Fibroblast of skin of scalp (primary cell): ENCODE data around the gene DAP.

Experiments used
- DNase-seq: peaks from one replicate; pipeline ENCODE4 v3.0.0-alpha.2; 2013

Gene DAP

DNA sequence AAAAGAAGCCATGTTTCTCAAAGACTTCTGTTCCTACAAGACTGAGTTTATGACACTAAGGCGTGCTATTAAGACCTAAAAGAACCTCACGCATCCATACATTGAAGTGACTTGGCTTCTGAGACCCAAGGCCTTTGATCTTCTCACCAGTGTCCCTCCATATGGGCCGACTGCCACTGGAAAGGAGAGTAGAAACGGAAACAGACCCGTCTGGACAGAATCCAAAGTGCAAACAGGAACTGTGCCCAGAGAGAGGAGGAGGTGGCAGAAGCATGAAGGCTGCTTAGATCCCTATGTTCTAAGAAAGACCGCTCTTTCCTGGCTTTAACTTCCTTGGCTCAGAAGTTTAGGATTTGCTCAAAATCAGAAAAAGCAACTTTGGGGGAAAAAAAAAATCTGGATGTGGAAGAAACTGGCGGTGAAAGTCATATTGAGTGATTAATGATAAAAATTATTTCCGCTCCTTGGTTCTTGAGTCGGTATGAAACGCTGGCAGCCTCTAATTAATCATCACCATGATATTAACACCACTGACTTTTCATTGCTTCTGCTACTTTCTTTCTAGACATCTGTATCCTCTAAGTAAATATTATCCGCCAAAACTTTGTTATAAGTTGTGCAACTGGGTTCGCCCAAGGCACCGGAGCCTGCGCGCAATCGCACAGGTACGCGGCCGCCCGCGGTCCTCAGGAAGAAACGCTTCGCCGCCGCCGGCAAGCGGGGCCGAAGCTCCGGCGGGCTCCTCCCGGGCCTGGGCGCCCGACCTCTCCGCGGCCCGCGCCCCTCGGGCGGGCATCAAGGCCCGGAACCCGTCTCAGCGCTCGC lies 726 bp downstream of the DAP start:
- DNase-seq = peak; percentile 73

DNA sequence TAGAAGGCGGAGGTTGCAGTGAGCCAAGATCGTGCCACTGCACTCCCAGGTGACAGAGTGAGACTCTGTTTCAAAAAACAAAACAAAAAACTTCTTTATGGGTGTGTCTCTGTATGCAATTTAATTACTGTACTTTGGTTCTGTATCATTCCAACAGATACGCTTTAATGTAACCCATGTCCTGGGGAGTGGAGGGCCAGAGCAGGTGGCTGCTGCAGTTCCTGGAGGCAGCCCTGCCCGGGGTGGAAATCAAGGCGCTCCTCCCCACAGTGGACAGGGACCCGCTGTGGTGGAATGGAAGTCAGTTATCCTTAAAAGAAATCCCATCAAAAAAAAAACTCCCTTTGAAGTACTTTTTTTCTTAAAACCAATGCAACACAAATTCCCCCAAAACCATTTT lies 1.9 kb downstream of the DAP start:
- DNase-seq = no peak

DNA sequence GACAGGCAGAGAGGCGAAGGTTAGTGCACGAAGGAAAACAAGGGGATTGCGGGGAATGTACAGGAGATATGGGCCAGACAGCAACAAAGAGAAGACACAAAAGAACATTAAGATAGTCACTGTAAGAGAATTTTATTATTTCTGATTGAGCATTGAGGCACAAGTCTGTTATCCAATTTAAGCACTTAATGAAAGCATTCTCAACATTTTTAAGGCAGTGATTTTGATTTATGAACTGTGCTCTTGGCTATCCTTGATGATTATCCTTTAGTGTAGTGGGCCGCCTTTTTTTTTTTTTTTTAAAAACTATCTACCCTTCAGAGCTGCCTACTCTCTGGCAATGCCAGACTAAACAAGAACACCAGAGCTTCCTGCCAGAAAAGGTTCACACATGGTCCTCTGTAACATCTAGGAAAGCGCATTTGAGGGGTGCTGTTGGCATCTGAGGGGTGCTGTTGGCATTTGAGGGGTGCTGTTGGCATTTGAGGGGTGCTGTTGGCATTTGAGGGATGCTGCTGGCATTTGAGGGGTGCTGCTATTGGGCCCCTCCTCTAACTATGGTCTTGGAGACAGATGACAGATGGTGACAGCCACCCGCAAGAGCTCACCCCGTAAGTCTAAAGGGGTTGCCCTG lies 3.0 kb downstream of the DAP start:
- DNase-seq = no peak

DNA sequence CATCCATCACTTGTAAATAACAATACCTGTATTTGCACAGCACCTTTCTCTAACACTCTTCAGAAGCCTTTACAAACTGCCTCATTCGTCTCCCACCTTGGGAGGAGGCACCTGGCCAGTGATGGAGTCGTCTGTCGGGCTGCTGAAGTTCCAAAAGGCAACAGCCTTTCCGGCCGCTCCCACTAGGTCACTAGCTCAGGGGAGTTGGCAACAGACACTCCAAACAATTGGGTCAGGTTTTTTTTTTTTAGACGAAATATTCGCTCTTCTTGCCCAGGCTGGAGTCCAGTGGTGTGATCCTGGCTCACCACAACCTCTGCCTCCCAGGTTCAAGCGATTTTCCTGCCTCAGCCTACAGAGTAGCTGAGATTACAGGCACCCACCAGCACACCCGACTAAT lies 4.0 kb downstream of the DAP start:
- no peak for DNase-seq

DNA sequence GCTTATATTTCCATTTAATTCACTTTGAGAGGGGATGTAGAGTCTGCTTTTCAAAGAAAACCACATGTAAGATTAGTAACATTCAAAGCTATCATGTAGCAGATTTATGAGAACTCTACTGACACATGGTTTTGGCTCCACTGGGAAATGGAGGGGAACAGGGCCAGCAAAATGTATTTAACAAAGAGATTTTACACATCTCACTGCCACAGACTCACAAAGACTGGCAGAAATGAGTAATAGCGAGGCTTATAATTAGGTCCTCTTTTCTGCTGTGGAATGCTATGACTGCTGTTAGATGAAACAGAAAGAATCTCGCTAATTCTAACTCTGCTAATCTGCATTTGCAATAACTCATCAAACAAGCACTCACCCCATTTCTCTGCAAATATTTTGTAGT lies 4.5 kb downstream of the DAP start:
- peak; percentile 87 for DNase-seq

DNA sequence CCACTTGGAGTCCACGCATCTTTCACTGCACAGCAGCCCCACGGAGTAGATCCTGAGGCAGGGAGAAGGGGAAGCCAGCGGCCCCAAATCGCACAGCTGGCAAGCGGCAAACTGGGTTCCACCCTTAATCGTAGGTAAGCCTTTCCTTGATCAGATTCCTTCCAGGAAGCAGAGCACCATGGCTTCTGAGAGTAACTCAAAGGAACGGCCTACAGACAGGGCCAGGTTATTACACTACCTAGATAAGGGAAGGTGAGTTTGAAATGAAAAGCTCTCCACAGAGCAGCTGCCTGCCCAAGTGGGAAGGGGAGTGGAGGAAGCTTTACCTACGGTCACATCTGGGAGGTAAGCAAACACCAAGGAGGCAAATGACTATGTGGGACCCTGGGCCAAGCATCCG lies 7.9 kb downstream of the DAP start:
- DNase-seq = no peak

DNA sequence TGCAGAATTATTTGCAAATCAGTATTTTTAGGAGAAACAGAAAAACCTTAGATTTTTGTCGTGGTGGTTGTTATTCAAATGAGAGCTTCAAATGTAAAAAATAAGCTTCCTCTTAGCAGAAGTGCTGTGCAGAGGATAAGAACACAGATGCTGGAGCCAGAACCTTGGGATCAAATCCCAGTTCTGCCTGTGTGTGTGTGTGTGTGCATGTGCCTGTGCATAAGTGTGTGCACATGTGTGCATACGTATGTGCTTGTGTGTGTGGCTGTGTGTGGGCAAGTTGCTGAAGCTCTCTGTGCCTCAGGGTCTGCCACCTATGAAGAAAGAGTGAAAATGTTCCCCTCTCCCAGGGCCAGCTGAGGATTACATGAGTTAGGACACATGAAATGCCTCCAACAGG lies 8.6 kb downstream of the DAP start:
- DNase-seq = no peak

DNA sequence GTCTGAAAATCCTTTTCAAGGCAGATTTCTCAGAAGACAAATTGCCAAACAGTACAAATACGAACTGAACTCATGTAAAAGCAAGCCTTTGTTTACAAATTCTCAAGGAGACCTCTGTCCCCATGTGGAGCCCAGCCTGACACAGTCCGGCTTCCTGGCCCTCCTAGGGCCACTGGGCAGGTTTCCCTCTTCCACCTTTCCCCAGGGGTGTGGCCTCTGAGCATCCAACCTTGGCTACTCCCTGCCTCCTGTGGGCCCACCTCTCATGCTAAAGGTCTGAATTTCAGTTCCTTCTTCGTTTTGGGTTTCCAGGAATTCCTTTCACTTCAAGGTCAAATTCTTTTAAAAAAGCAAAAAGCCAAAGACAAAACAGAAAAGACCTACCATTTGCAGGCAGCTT lies 10.1 kb downstream of the DAP start:
- no peak for DNase-seq

DNA sequence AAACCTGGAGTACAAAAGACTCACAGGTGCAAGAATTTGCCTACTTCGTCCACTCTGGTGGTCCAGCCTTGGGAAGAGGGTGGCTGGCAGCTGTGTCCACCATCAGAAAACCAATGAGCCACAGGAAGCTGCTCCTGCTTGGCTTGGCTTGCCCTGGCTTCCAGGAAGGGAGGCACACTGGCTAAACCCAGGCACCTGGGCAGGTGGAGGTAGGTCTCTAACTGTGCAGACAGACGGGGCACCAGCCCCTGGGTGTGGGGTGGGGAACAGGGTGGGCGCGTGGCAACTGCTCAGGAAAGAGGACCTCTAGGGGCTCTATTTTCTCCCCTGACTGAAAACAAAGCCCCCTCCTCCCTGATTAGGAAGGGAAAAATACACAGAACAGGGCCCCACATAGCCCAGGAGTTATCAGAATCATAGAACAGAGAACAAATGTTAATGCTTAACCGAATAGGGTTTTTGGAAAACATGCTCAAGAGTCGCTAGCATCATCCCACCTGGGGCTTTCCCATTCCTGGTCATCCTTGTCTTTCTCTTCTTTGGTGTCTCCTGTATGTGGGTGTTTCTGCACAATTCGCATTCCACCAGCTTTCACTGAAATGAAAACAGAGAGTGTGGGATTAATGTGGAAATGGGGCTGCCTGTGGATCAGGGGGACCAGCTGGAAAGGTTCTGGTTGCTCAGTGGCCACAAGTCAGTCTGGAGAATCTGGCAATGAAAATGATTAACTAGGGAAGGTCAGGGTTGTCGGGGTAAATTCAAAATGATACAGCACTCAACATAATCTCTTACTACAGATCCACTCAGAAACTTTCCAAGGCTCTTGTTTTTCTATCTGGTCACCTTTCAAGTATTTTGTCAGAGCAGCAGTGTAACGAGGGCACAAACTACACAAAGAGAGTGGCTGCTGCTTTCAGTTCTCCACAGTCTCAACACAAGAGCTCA lies 13.1 kb downstream of the DAP start:
- DNase-seq = no peak

DNA sequence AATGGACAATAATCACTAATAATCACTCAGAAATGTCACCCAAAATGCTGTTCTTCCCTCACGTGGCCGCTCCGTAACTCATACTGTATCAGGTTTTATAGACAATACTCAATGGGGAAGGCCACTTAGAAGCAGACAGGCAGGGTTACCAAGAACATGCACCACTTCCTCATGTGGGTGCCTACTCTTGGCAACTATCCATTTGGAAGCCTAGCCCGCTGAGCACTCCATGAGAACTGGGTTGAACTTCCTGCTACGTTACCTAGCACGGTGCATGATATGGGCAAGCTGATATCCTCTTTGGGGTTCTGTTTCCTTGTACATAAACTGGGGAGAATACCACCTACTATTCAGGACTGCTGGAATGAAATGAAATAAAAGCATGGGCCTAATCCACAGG lies 14.3 kb downstream of the DAP start:
- no peak for DNase-seq

DNA sequence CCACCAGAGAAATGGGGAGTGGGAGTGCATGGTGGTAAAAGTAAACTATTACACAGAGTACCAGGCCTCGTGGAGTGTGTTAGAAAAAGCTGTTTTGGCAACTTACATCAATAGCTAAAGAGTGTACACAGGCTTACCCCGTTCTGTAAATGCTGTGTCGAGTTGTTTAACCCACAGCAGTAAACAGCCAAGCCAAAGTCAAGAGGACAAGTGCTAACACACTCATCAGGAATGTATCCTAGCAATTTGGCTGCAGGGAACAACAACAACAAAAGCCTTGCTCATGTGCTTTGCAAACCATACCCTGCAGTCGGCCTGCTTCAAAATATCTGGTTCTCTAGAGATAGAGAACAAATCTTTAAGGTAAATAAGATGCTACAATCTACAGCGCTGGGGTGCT lies 15.9 kb downstream of the DAP start:
- no peak for DNase-seq

DNA sequence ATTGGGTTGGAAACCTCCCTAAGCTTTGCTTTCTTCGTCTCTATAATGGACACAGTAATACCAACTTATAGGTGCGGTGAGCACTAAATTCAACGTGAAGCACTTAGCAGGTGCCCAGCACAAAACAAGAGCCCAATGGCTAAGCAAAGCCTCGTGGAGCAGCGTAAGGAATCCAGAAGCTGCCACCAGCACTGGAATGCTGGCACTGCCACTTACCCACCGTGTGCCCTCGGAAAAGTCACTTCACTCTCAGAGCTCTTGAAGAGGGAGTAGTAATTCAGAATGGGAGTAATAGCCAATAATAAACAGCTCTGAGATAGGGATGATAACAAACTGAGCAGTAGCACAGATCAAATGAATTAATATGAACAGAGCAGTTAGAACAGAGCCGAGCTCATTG lies 16.4 kb downstream of the DAP start:
- DNase-seq = no peak

DNA sequence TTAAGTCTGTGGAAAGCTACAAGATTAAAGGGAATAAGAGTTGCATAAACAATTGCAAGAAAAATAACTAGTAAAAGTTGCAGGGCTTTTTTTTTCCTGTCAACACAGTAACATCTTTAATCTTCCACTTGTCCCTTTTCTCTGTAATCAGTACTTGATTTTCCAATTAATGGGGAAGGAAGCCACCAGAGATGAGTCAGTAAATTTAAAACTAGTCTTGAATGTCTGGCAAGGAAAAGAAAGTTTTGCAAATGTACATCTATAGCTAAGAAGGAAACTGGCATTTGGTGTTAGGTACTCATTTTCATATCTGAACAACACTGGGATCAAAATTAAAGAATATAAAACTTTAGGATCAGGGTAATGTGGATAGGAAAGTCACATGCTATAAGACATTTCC lies 17.1 kb downstream of the DAP start:
- no peak for DNase-seq

DNA sequence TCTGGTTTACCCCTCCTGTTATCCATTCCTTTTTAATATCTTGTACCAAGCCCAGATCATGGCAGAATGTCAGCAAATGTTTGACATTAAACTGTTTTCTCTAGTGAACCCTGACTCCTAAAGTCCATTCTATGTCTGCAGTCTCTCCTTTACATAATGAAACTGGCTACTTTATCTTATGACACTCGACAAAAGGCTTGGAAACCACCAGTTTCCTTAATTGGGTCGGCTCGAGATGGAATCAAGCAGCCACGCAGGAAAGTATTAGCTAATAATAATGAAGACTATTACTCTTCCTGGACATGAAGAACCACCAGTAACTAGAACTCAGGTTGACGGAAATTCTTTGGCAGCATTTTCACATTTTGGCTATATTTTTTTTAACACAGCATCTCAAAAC lies 17.5 kb downstream of the DAP start:
- no peak for DNase-seq

DNA sequence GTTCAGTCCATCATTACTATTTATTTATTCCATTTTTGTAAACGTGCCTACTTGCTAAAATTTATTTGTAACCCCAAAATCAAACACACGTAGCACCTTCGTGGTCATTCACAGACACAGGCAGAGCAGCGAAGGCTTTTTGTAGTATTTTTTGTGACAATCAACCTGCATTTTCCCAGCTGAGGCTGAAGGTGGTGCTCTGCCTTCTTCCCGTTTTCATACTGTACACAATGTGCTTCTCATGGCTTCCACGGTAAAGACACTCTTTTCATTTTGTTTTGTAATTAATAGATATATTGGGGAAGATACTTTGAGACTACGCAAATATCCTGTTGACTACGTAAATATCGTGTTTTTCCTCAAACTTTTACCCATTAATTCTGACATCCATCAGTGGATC lies 19.4 kb downstream of the DAP start:
- no peak for DNase-seq

DNA sequence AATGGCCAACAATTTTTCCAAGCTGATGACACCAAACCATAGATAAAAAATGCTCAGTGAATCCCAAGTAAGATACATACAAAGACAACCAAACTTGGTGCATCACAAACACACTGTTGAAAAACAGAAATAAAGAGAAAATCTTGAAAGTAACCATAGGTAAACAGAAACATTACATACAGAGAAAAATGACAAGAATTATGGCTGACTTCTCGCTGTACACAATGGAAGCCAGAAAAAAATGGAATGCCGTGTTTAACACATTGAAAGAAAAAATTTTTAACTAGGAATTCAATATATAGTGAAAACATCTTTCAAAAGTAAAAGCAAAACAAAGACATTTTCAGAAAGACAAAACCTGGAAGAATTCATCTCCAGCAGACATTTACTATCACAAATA lies 20.6 kb downstream of the DAP start:
- DNase-seq = no peak

DNA sequence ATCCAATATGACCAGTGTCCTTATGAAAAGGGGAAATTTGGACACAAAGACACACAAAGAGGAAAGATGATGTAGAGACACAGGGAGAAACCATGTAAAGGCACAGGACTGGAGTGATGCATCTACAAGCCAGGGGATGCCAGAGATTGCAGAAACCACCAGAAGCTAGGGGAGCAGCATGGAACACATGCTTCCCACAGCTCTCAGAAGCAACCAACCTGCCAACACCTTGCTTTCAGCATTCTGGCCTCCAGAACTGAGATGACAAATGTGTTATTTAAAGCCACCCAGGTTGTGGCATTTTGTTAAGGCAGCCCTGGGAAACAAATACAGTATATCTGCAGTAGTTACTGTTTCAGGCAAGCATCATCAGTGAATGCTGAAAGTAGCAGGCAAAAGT lies 23.2 kb downstream of the DAP start:
- no peak for DNase-seq

DNA sequence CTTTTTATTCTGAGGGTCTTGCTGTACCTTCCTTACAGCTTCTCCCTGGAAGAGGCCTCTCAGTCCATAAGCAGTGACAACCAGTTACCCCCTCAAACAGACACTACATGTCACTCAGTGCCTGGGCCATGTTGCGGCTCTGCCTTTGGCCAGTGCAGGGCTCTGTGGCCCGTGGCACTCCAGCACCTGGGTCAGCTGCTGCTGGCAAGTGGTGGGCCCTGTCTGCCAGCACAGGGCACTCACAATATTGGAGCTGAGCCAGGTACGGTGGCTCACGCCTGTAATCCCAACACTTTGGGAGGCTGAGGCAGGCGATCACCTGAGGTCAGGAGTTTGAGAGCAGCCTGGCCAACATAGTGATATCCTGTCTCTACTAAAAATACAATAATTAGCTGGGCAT lies 24.2 kb downstream of the DAP start:
- DNase-seq = no peak

DNA sequence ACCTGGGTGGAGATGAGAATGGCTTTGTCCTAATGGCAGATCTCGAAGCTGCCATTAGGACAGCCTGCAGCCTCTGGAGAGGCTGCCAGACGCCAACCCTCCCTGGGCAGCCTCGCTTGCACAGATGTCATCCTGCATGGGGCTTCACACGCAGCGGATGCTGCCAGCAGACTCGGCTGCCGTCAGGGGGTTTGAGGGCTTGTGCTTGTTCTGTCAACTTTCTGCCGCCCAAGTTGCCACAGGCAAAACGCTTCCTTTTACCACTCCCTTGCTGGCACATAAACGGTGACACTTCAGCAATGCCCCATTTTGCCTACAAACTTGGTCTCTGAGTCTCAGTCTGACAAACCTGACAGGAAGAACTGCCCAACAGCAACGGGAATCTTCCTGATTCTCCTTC lies 24.7 kb downstream of the DAP start:
- DNase-seq = no peak

DNA sequence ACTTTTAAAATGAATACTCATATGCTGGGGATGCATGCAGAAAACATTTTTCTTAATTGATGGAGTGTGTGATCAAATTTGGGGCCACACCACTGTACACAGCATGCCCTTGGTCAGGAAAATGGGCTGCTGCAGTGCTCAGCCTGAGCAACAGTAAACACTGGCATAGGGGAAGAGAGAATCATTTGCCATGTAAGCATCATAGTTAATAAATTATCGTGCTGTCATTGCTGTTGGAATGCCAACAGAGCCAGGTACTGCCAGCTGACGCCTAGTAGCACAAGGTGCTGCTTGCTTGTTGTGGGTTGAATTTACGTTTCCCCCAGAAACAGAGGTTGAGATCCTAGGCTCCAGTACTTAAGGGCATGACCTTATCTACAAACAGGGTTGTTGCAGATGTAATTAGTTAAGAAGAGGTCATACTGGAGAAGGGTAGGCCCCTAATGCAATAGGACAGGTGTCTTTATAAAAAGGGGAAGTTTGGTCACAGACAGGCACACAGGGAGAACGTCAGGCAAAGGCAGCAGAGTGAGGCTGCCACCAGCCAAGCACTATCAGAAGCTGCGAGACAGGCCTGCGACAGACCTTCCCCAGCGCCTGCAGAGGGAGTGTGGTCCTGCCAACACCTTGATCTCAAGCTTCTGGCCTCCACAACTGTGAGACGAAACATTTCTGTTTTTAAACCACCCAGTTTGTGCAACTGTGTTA lies 25.3 kb downstream of the DAP start:
- no peak for DNase-seq

DNA sequence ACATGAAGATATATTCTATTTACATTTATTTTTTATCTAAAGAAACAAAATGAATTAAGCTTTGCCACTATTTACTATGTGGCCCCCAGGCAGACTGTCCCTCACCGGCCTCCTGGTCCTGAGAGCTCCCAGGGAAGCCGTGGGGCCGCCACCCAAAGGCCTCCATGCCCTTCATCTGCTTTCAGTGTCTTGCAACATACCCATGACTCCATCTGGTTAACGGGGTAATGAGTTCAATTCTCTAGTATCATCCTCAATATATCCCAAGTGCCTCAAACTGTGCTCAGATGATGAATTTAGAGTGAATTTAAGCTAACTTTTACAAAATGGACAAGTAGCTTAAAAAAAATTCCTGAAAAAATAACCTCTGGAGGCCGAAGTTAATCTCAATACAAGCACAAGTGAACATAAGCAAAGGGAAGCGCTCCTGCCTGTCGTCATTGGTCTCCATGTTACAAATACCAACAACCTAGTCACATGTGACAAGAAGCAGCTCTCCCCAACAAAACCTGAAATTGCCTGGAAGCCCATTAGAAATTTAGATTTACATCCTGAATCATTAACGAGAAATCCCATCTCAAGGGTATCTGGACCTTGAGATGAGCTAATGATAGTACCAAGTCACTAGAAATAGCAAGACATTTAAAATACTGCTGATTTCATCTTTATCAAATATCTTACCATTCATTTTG lies 26.1 kb downstream of the DAP start:
- no peak for DNase-seq

DNA sequence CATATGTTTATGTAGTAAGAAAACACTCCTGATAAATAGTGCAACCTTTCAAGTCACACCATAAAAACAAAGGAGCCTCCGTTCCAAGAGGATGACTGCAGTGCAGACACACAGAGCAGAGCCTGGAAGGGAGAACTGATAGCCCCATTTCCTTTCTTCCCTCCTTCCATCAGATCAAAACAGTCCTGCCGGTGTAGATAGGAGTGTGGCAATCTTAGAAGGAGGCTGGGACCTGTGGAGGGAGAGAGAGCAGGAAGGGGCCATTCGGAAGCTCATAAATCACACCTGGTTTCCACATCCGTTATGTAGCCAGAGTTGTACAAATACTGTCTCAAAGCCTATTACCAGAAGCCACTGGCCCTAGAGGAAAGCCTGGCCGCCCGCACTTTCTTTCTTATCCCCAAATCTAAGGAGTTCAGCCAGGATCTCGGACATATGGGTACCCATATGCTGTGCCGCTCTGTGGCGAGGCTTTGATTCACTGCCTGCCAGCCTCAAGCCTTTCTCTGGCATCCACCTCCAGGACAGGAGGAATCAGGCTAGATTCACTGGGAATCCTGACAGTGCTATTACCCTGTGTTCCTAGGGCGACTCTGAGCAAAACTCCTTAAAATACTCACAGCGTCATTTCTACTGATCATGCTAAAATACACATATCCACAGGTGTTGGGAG lies 26.9 kb downstream of the DAP start:
- no peak for DNase-seq
